ENCODE measurements around the gene PFN2. TPM values are rescaled to one million over a fixed set of nuclear protein-coding genes. Genes with fewer than 3 reads are reported as not detected.

Gene PFN2
- total and polyA plus RNA-seq, 10 donors: 11.4 to 21.9 (median 17.8) TPM

DNA sequence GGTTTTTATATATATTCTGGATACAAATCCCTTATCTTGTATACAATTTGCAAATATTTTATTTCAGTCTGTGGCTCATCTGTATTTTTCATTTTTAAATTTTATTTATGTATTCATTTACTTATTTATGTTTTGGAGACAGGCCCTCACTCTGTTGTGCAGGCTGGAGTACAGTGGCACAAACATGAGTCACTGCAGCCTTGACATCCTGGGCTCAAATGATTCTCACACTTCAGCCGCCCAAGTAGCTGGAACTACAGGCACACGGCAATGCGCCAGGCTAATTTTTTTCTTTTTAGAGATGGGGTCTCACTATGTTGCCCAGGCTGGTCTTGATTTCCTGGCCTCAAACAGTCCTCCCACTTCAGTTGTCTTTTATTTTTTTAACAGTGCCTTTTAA lies 50.6 kb downstream of the PFN2 start:
- no peak for DNase-seq
- Histone ChIP-seq H3K36me3 (peaks cover 2 to 75% (median 15%) of the 10 kb centered on the region in 6 donors), H3K4me1 (no peaks in the 10 kb centered on the region), H3K27ac (no peak overlapping the region), H3K4me3 (no peak overlapping the region), H3K9me3 (no peaks in the 10 kb centered on the region), H3K27me3 (replicated peaks in 1 of 7) (no peaks in the 10 kb centered on the region)
- TF ChIP-seq POLR2AphosphoS5 (IDR thresholded peaks at IDR 0.05): no peak
- no peak for TF ChIP-seq POLR2A (IDR thresholded peaks at IDR 0.05)
- TF ChIP-seq, protein P1, sequence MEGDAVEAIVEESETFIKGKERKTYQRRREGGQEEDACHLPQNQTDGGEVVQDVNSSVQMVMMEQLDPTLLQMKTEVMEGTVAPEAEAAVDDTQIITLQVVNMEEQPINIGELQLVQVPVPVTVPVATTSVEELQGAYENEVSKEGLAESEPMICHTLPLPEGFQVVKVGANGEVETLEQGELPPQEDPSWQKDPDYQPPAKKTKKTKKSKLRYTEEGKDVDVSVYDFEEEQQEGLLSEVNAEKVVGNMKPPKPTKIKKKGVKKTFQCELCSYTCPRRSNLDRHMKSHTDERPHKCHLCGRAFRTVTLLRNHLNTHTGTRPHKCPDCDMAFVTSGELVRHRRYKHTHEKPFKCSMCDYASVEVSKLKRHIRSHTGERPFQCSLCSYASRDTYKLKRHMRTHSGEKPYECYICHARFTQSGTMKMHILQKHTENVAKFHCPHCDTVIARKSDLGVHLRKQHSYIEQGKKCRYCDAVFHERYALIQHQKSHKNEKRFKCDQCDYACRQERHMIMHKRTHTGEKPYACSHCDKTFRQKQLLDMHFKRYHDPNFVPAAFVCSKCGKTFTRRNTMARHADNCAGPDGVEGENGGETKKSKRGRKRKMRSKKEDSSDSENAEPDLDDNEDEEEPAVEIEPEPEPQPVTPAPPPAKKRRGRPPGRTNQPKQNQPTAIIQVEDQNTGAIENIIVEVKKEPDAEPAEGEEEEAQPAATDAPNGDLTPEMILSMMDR (IDR thresholded peaks at IDR 0.05 in 8 of 11, conservative IDR thresholded peaks at IDR 0.05 in 3 of 11): no peak
- WGBS, 5 donors: 94 to 97% (median 97%) methylated on average over 3 of the region's 3 CpGs
- intact Hi-C loops (cut with DNase I; ENCODE audit: low total_unique reads): no loop called here

DNA sequence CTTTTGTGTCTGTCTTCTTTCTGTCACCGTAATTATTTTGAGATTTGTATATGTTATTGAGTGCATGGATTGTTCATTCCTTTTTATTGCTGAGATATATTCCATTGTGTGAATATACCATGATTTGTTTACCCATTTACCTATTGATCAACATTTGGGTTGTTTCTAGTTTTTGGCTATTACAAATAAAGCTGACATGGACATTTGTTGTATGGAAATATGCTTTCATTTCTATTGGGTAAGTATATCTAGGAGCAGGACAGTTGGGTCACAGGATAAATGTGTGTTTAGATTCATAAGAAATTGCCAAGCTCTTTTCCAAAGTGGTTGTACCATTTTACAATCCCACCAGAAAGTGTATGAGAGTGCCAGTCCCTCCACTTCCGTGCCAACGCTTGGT lies 51.2 kb downstream of the PFN2 start:
- TF ChIP-seq, protein P1 (IDR thresholded peaks at IDR 0.05 in 8 of 11, conservative IDR thresholded peaks at IDR 0.05 in 3 of 11): no peak
- no peak for TF ChIP-seq POLR2A (IDR thresholded peaks at IDR 0.05)
- no peak for TF ChIP-seq POLR2AphosphoS5 (IDR thresholded peaks at IDR 0.05)
- peaks cover 2 to 75% (median 16%) of the 10 kb centered on the region in 6 donors for H3K36me3 ChIP-seq
- WGBS, 5 donors: 96 to 98% (median 98%) methylated on average over 3 of the region's 3 CpGs
- intact Hi-C loops (cut with DNase I; ENCODE audit: low total_unique reads): no loop called here
- DNase-seq: no peak
- no peak overlapping the region for H3K27ac ChIP-seq
- H3K4me1 ChIP-seq: no peaks in the 10 kb centered on the region
- no peaks in the 10 kb centered on the region for H3K27me3 ChIP-seq (replicated peaks in 1 of 7)
- H3K9me3 ChIP-seq: no peaks in the 10 kb centered on the region
- no peak overlapping the region for H3K4me3 ChIP-seq

DNA sequence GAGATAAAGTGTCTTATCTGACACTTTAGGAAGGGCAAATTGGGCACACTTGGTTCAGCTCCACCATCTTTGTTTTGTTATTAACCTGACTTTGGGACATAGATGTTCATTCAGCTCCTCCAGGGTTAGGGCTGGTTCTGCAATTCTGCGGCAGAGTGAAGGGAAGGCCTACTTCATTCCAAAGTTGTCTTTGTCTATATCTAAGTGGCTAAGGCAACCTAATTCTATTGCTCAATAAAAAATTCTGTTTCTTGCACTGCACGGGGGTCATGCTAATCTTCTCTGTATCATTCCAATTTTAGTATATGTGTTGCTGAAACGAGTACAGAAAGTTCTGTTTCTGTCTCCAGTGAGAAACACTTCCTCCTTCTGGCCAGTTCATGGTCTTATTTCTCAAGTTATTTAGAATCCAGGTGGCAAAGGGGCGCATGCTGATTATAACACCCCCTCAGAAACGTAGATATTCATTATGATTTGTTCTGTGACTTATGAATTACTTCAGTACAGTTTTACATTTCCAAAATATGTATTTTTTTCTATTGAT lies 53.5 kb downstream of the PFN2 start:
- H3K4me1 ChIP-seq: no peaks in the 10 kb centered on the region
- WGBS, 5 donors: 62 to 75% (median 72%) methylated on average over 5 of the region's 5 CpGs
- no peak overlapping the region for H3K4me3 ChIP-seq
- no peaks in the 10 kb centered on the region for H3K9me3 ChIP-seq
- H3K27me3 ChIP-seq (replicated peaks in 1 of 7): no peaks in the 10 kb centered on the region
- TF ChIP-seq POLR2AphosphoS5 (IDR thresholded peaks at IDR 0.05): no peak
- TF ChIP-seq, protein P1 (IDR thresholded peaks at IDR 0.05 in 8 of 11, conservative IDR thresholded peaks at IDR 0.05 in 3 of 11): no peak
- TF ChIP-seq POLR2A (IDR thresholded peaks at IDR 0.05): no peak
- intact Hi-C loops (cut with DNase I; ENCODE audit: low total_unique reads): no loop called here
- no peak for DNase-seq
- H3K27ac ChIP-seq: no peak overlapping the region
- H3K36me3 ChIP-seq: peaks cover 0 to 77% (median 25%) of the 10 kb centered on the region in 6 donors

Small RNA genes lying within 50 kb of the gene (small RNA-seq; reads per million reads assigned to genes)
- 0 reads per million in 4 donors for gene RNU6-720P

Other genes with a start within 250 kb of the PFN2 start
- gene COMMD2, start 218.4 kb downstream of the PFN2 start, total RNA-seq: 10 to 100 TPM; 22.4 to 36.1 (median 31.9) TPM
- 10 to 100 TPM in 1 of 3 donors, 1 to 10 TPM in 2; 8.9 to 12.5 (median 9.9) TPM for gene COMMD2, start 218.4 kb downstream of the PFN2 start, polyA plus RNA-seq
- not detected for gene ANKUB1, start 178.3 kb downstream of the PFN2 start, total RNA-seq
- gene ANKUB1, start 178.3 kb downstream of the PFN2 start, polyA plus RNA-seq: under 1 TPM in 2 of 3 donors, not detected in 1; 0.03 to 0.10 TPM
- 100 to 1,000 TPM in 5 of 7 donors, 10 to 100 TPM in 2; 85.1 to 137 (median 125) TPM for gene RNF13, start 157.7 kb downstream of the PFN2 start, total RNA-seq
- gene RNF13, start 157.7 kb downstream of the PFN2 start, polyA plus RNA-seq: 10 to 100 TPM; 30.7 to 36.8 (median 34.5) TPM